ENCODE data around the gene TPD52L1.
A peak's percentile ranks its signal among the peaks of the same experiment; 100 is the strongest.

Gene TPD52L1

GRCh38 chr6:125227244-125227643 is 73.7 kb downstream of the TPD52L1 start:
- Histone ChIP-seq H3K9ac (ENCODE audit: low read length) (no peak overlapping the region), H3K9me3 (ENCODE audit: control insufficient read depth, low read length) (no peaks in the 10 kb centered on the region), H3K36me3 (ENCODE audit: control insufficient read depth, insufficient read depth, low read length, severe bottlenecking) (no peaks in the 10 kb centered on the region), H3K27me3 (replicated peaks; ENCODE audit: control insufficient read depth, insufficient read depth, low read length) (no peaks in the 10 kb centered on the region), H3K4me1 (ENCODE audit: control insufficient read depth, insufficient read depth, low read length) (peaks cover 20% of the 10 kb centered on the region), H3K4me3 (ENCODE audit: low read length) (no peak overlapping the region)
- DNase-seq (ENCODE audit: low read depth) = no peak

GRCh38 chr6:125228981-125229479 is 75.5 kb downstream of the TPD52L1 start:
- H3K36me3 ChIP-seq (ENCODE audit: control insufficient read depth, insufficient read depth, low read length, severe bottlenecking) = no peaks in the 10 kb centered on the region
- H3K9ac ChIP-seq (ENCODE audit: low read length) = peak overlapping the region; percentile 38
- DNase-seq (ENCODE audit: low read depth) = no peak
- peak overlapping the region; percentile 43 for H3K4me3 ChIP-seq (ENCODE audit: low read length)
- no peaks in the 10 kb centered on the region for H3K9me3 ChIP-seq (ENCODE audit: control insufficient read depth, low read length)
- no peaks in the 10 kb centered on the region for H3K27me3 ChIP-seq (replicated peaks; ENCODE audit: control insufficient read depth, insufficient read depth, low read length)
- H3K4me1 ChIP-seq (ENCODE audit: control insufficient read depth, insufficient read depth, low read length) = peaks cover 34% of the 10 kb centered on the region

- peaks cover 31% of the 10 kb centered on the region for H3K4me1 ChIP-seq (ENCODE audit: control insufficient read depth, insufficient read depth, low read length)
- no peaks in the 10 kb centered on the region for H3K36me3 ChIP-seq (ENCODE audit: control insufficient read depth, insufficient read depth, low read length, severe bottlenecking)
- no peak for DNase-seq (ENCODE audit: low read depth)
- H3K27me3 ChIP-seq (replicated peaks; ENCODE audit: control insufficient read depth, insufficient read depth, low read length) = no peaks in the 10 kb centered on the region
- H3K9ac ChIP-seq (ENCODE audit: low read length) = no peak overlapping the region
- no peak overlapping the region for H3K4me3 ChIP-seq (ENCODE audit: low read length)
- H3K9me3 ChIP-seq (ENCODE audit: control insufficient read depth, low read length) = no peaks in the 10 kb centered on the region
Observed at GRCh38 chr6:125230674-125231073, 77.1 kb downstream of the TPD52L1 start.

GRCh38 chr6:125231133-125231532 is 77.6 kb downstream of the TPD52L1 start:
- no peak overlapping the region for H3K9ac ChIP-seq (ENCODE audit: low read length)
- H3K9me3 ChIP-seq (ENCODE audit: control insufficient read depth, low read length) = no peaks in the 10 kb centered on the region
- no peaks in the 10 kb centered on the region for H3K36me3 ChIP-seq (ENCODE audit: control insufficient read depth, insufficient read depth, low read length, severe bottlenecking)
- peaks cover 33% of the 10 kb centered on the region for H3K4me1 ChIP-seq (ENCODE audit: control insufficient read depth, insufficient read depth, low read length)
- no peak overlapping the region for H3K4me3 ChIP-seq (ENCODE audit: low read length)
- H3K27me3 ChIP-seq (replicated peaks; ENCODE audit: control insufficient read depth, insufficient read depth, low read length) = no peaks in the 10 kb centered on the region
- no peak for DNase-seq (ENCODE audit: low read depth)

- no peaks in the 10 kb centered on the region for H3K36me3 ChIP-seq (ENCODE audit: control insufficient read depth, insufficient read depth, low read length, severe bottlenecking)
- H3K4me3 ChIP-seq (ENCODE audit: low read length) = peak overlapping the region; percentile 35
- no peak for DNase-seq (ENCODE audit: low read depth)
- no peak overlapping the region for H3K9ac ChIP-seq (ENCODE audit: low read length)
- H3K9me3 ChIP-seq (ENCODE audit: control insufficient read depth, low read length) = no peaks in the 10 kb centered on the region
- no peaks in the 10 kb centered on the region for H3K27me3 ChIP-seq (replicated peaks; ENCODE audit: control insufficient read depth, insufficient read depth, low read length)
- H3K4me1 ChIP-seq (ENCODE audit: control insufficient read depth, insufficient read depth, low read length) = peaks cover 38% of the 10 kb centered on the region
Observed at GRCh38 chr6:125231574-125232343, 78.2 kb downstream of the TPD52L1 start.

GRCh38 chr6:125232466-125232865 is 78.9 kb downstream of the TPD52L1 start:
- Histone ChIP-seq H3K4me3 (ENCODE audit: low read length) (peak overlapping the region; percentile 35), H3K4me1 (ENCODE audit: control insufficient read depth, insufficient read depth, low read length) (peaks cover 43% of the 10 kb centered on the region), H3K27me3 (replicated peaks; ENCODE audit: control insufficient read depth, insufficient read depth, low read length) (no peaks in the 10 kb centered on the region), H3K36me3 (ENCODE audit: control insufficient read depth, insufficient read depth, low read length, severe bottlenecking) (no peaks in the 10 kb centered on the region), H3K9ac (ENCODE audit: low read length) (peak overlapping the region; percentile 47), H3K9me3 (ENCODE audit: control insufficient read depth, low read length) (no peaks in the 10 kb centered on the region)
- peak; percentile 47 for DNase-seq (ENCODE audit: low read depth)

GRCh38 chr6:125233202-125233601 is 79.6 kb downstream of the TPD52L1 start:
- no peaks in the 10 kb centered on the region for H3K36me3 ChIP-seq (ENCODE audit: control insufficient read depth, insufficient read depth, low read length, severe bottlenecking)
- DNase-seq (ENCODE audit: low read depth) = no peak

GRCh38 chr6:125236536-125237327 is 83.2 kb downstream of the TPD52L1 start:
- Histone ChIP-seq H3K9me3 (ENCODE audit: control insufficient read depth, low read length) (peaks cover 17% of the 10 kb centered on the region), H3K4me3 (ENCODE audit: low read length) (no peak overlapping the region), H3K36me3 (ENCODE audit: control insufficient read depth, insufficient read depth, low read length, severe bottlenecking) (no peaks in the 10 kb centered on the region), H3K27me3 (replicated peaks; ENCODE audit: control insufficient read depth, insufficient read depth, low read length) (no peaks in the 10 kb centered on the region), H3K4me1 (ENCODE audit: control insufficient read depth, insufficient read depth, low read length) (peaks cover 31% of the 10 kb centered on the region), H3K9ac (ENCODE audit: low read length) (no peak overlapping the region)
- peak; percentile 79 for DNase-seq (ENCODE audit: low read depth)

More at GRCh38 chr6:125233202-125233601, 79.6 kb downstream of the TPD52L1 start:
- Histone ChIP-seq H3K4me1 (ENCODE audit: control insufficient read depth, insufficient read depth, low read length) (peaks cover 43% of the 10 kb centered on the region), H3K4me3 (ENCODE audit: low read length) (no peak overlapping the region), H3K9ac (ENCODE audit: low read length) (peak overlapping the region; percentile 47), H3K9me3 (ENCODE audit: control insufficient read depth, low read length) (no peaks in the 10 kb centered on the region), H3K27me3 (replicated peaks; ENCODE audit: control insufficient read depth, insufficient read depth, low read length) (no peaks in the 10 kb centered on the region)

- Histone ChIP-seq H3K27me3 (replicated peaks; ENCODE audit: control insufficient read depth, insufficient read depth, low read length) (no peaks in the 10 kb centered on the region), H3K36me3 (ENCODE audit: control insufficient read depth, insufficient read depth, low read length, severe bottlenecking) (no peaks in the 10 kb centered on the region), H3K9me3 (ENCODE audit: control insufficient read depth, low read length) (peaks cover 27% of the 10 kb centered on the region), H3K4me1 (ENCODE audit: control insufficient read depth, insufficient read depth, low read length) (peaks cover 20% of the 10 kb centered on the region), H3K9ac (ENCODE audit: low read length) (no peak overlapping the region), H3K4me3 (ENCODE audit: low read length) (no peak overlapping the region)
- DNase-seq (ENCODE audit: low read depth) = no peak
Observed at GRCh38 chr6:125237764-125238163, 84.2 kb downstream of the TPD52L1 start.

GRCh38 chr6:125245109-125245508 is 91.5 kb downstream of the TPD52L1 start:
- Histone ChIP-seq H3K4me3 (ENCODE audit: low read length) (no peak overlapping the region), H3K9me3 (ENCODE audit: control insufficient read depth, low read length) (peaks cover 33% of the 10 kb centered on the region), H3K9ac (ENCODE audit: low read length) (no peak overlapping the region), H3K27me3 (replicated peaks; ENCODE audit: control insufficient read depth, insufficient read depth, low read length) (no peaks in the 10 kb centered on the region), H3K4me1 (ENCODE audit: control insufficient read depth, insufficient read depth, low read length) (peaks cover 12% of the 10 kb centered on the region), H3K36me3 (ENCODE audit: control insufficient read depth, insufficient read depth, low read length, severe bottlenecking) (no peaks in the 10 kb centered on the region)
- no peak for DNase-seq (ENCODE audit: low read depth)

GRCh38 chr6:125245523-125246264 is 92.1 kb downstream of the TPD52L1 start:
- no peaks in the 10 kb centered on the region for H3K36me3 ChIP-seq (ENCODE audit: control insufficient read depth, insufficient read depth, low read length, severe bottlenecking)
- no peak for DNase-seq (ENCODE audit: low read depth)

More at GRCh38 chr6:125245523-125246264, 92.1 kb downstream of the TPD52L1 start:
- Histone ChIP-seq H3K9ac (ENCODE audit: low read length) (no peak overlapping the region), H3K4me3 (ENCODE audit: low read length) (no peak overlapping the region), H3K27me3 (replicated peaks; ENCODE audit: control insufficient read depth, insufficient read depth, low read length) (no peaks in the 10 kb centered on the region), H3K4me1 (ENCODE audit: control insufficient read depth, insufficient read depth, low read length) (peaks cover 12% of the 10 kb centered on the region), H3K9me3 (ENCODE audit: control insufficient read depth, low read length) (peaks cover 27% of the 10 kb centered on the region)

All from adipocyte (in vitro differentiated cells).